HG02870 (cell line): ENCODE results near the gene CTSE.

Source experiments
- ATAC-seq: cut with Tn5 transposase; IDR thresholded peaks from one replicate; pipeline ENCODE4 v1.9.1; 2021; ENCODE audit warnings: mild to moderate bottlenecking, moderate library complexity; ENCODE audit not compliant: unreplicated experiment

Gene CTSE

GRCh38 chr1:206050655-206051235, 27.1 kb upstream of the CTSE start:
- peak; percentile 72 for ATAC-seq

- no peak for ATAC-seq
Measured at GRCh38 chr1:206049919-206050600, 26.4 kb upstream of the CTSE start.

GRCh38 chr1:206049293-206049692, 25.6 kb upstream of the CTSE start:
- ATAC-seq = peak; percentile 41

GRCh38 chr1:206048582-206048981, 24.9 kb upstream of the CTSE start:
- no peak for ATAC-seq

- no peak for ATAC-seq
Measured at GRCh38 chr1:206047271-206047670, 23.6 kb upstream of the CTSE start.

- ATAC-seq = peak; percentile 49
Measured at GRCh38 chr1:206041640-206042039, 17.9 kb upstream of the CTSE start.

GRCh38 chr1:206040328-206040727, 16.6 kb upstream of the CTSE start:
- ATAC-seq = no peak

- ATAC-seq = no peak
Measured at GRCh38 chr1:206039046-206039973, 15.6 kb upstream of the CTSE start.

GRCh38 chr1:206037581-206037980, 13.9 kb upstream of the CTSE start:
- ATAC-seq = no peak

- peak; percentile 57 for ATAC-seq
Measured at GRCh38 chr1:206036663-206037455, 13.2 kb upstream of the CTSE start.

- no peak for ATAC-seq
Measured at GRCh38 chr1:206035027-206035426, 11.3 kb upstream of the CTSE start.

GRCh38 chr1:206032380-206033140, 8.9 kb upstream of the CTSE start:
- no peak for ATAC-seq

- peak; percentile 82 for ATAC-seq
Measured at GRCh38 chr1:206030714-206031113, 7.0 kb upstream of the CTSE start.

GRCh38 chr1:206030191-206030590, 6.5 kb upstream of the CTSE start:
- ATAC-seq = no peak

- ATAC-seq = no peak
Measured at GRCh38 chr1:206029484-206029883, 5.8 kb upstream of the CTSE start.

GRCh38 chr1:206025283-206025820, 1.7 kb upstream of the CTSE start:
- no peak for ATAC-seq

GRCh38 chr1:206022766-206023165, 929 bp downstream of the CTSE start:
- ATAC-seq = no peak

- ATAC-seq = no peak
Measured at GRCh38 chr1:206021626-206022365, 1.9 kb downstream of the CTSE start.

- no peak for ATAC-seq
Measured at GRCh38 chr1:206021008-206021625, 2.6 kb downstream of the CTSE start.
